Left hindlimb (tissue), 1 donor: Measurements from ENCODE around the gene JARID2.
"Not testable (repeated sequence)": the region's sequence is repeated elsewhere in the genome, so short reads cannot be mapped to it uniquely, and the experiment has no call there.

Experiments
- DNase-seq: peaks from one replicate; pipeline ENCODE4 v3.0.0-alpha.2; 2018

Gene JARID2

GRCh38 chr6:15316754-15317153 is 70.9 kb downstream of the JARID2 start:
- DNase-seq, result no peak

GRCh38 chr6:15317251-15317650 is 71.4 kb downstream of the JARID2 start:
- DNase-seq, result no peak

GRCh38 chr6:15317934-15318902 is 72.3 kb downstream of the JARID2 start:
- peak; percentile 69 for DNase-seq

- DNase-seq, result no peak
Measured at GRCh38 chr6:15319677-15320076, 73.8 kb downstream of the JARID2 start.

- DNase-seq, result no peak
Measured at GRCh38 chr6:15320693-15321092, 74.8 kb downstream of the JARID2 start.

GRCh38 chr6:15322184-15322583 is 76.3 kb downstream of the JARID2 start:
- no peak for DNase-seq

GRCh38 chr6:15322781-15323536 is 77.1 kb downstream of the JARID2 start:
- no peak for DNase-seq

GRCh38 chr6:15323611-15324010 is 77.7 kb downstream of the JARID2 start:
- not testable (repeated sequence) for DNase-seq

- no peak for DNase-seq
Measured at GRCh38 chr6:15324427-15324985, 78.6 kb downstream of the JARID2 start.

GRCh38 chr6:15325540-15325955 is 79.7 kb downstream of the JARID2 start:
- DNase-seq, result no peak

GRCh38 chr6:15326067-15326614 is 80.3 kb downstream of the JARID2 start:
- no peak for DNase-seq

GRCh38 chr6:15327271-15327670 is 81.4 kb downstream of the JARID2 start:
- no peak for DNase-seq

- no peak for DNase-seq
Measured at GRCh38 chr6:15329197-15329671, 83.4 kb downstream of the JARID2 start.

- no peak for DNase-seq
Measured at GRCh38 chr6:15330174-15330944, 84.5 kb downstream of the JARID2 start.

GRCh38 chr6:15331143-15331542 is 85.3 kb downstream of the JARID2 start:
- DNase-seq, result no peak

GRCh38 chr6:15331629-15332251 is 85.9 kb downstream of the JARID2 start:
- no peak for DNase-seq

GRCh38 chr6:15332446-15332845 is 86.6 kb downstream of the JARID2 start:
- peak; percentile 42 for DNase-seq

GRCh38 chr6:15335385-15335784 is 89.5 kb downstream of the JARID2 start:
- DNase-seq, result no peak

- no peak for DNase-seq
Measured at GRCh38 chr6:15335916-15336315, 90.0 kb downstream of the JARID2 start.

- DNase-seq, result no peak
Measured at GRCh38 chr6:15336900-15337560, 91.2 kb downstream of the JARID2 start.

GRCh38 chr6:15337582-15337981 is 91.7 kb downstream of the JARID2 start:
- DNase-seq, result no peak
